HepG2 (cell line): Measurements from ENCODE around the gene ZNF490. TPM values are rescaled to one million over a fixed set of nuclear protein-coding genes. Genes with fewer than 3 reads are reported as not detected.

ENCODE experiments used
- ATAC-seq: fragments of 200-7000 bp; cut with Tn5 transposase; 3 replicates; pipeline ENCODE4 v1.9.1; 2020; ENCODE audit warnings: mild to moderate bottlenecking, moderate library complexity
- BruUV-seq: library from RNA; stranded (reverse); fragments of 400-500 nt; replicated peaks from 2 replicates; lab custom pipeline; 2021; lab: Mats Ljungman, UMichigan
- CTCF ChIA-PET: fragments of 300-600 bp; formaldehyde crosslinking; extraction: SDS; loops from one replicate; lab custom pipeline; 2021; ENCODE audit warnings: low total read pairs, inconsistent platforms, low intra/inter-chr PET ratio; lab: Yijun Ruan, JAX
- POLR2A ChIA-PET: fragments of 350-600 bp; sonication (Branson Sonifier 250); formaldehyde crosslinking; loops from one replicate; lab custom pipeline; 2020; ENCODE audit warnings: antibody characterized with exemption, inconsistent platforms; lab: Yijun Ruan, JAX
- DNase-seq: peaks from one replicate; pipeline ENCODE4 v3.0.0-alpha.2; 2015; ENCODE audit warnings: low spot score
- FAIRE-seq: peaks from 3 replicates; lab custom pipeline; 2011; peaks lifted over from hg19 to GRCh38; lab: Jason Lieb, UNC
- H2AFZ ChIP-seq: one replicate; pipeline ENCODE4 v1.6.1; 2011; ENCODE audit warnings: low read length, inconsistent platforms
- H3K27ac ChIP-seq: fragments of 300-600 bp; 3 replicates; pipeline ENCODE4 v1.8.0; 2011; ENCODE audit warnings: mixed run types, mild to moderate bottlenecking, mixed read lengths, low read length, inconsistent platforms; ENCODE audit not compliant: insufficient read depth; ENCODE audit errors: extremely low read length
- H3K27me3 ChIP-seq, 2 experiments: fragments of 200-600 bp in 1 of 2; 2 replicates in 1 of 2; 3 replicates in 1 of 2; pipeline versions ENCODE4 v1.6.0 to v1.8.0; 2011; ENCODE audit warnings: low read length in 2 of 2, mild to moderate bottlenecking in 2 of 2, moderate library complexity in 2 of 2, inconsistent platforms in 1 of 2; ENCODE audit not compliant: insufficient read depth in 2 of 2, control insufficient read depth in 1 of 2
- H3K36me3 ChIP-seq, 2 experiments: fragments of 200-600 bp in 1 of 2; replicated peaks in 1 of 2; 2 replicates in 1 of 2; 3 replicates in 1 of 2; pipeline versions ENCODE4 v1.5.1 to v1.8.0; 2011; ENCODE audit warnings: low read length in 2 of 2, inconsistent platforms in 1 of 2; ENCODE audit not compliant: insufficient read depth in 2 of 2, control insufficient read depth in 1 of 2
- H3K4me1 ChIP-seq: 2 replicates; pipeline ENCODE4 v1.5.1; 2012; ENCODE audit warnings: low read length, inconsistent platforms; ENCODE audit not compliant: insufficient read depth
- H3K4me2 ChIP-seq: 2 replicates; pipeline ENCODE4 v1.6.0; 2011; ENCODE audit warnings: low read depth, low read length, inconsistent platforms
- H3K4me3 ChIP-seq, 3 experiments: fragments of 200-600 bp in 1 of 3; sonication (generic), shearing (Covaris generic) in 1 of 3; replicated peaks in 1 of 3; 2 replicates each; pipeline ENCODE4 v1.5.1; 2011 to 2016; ENCODE audit warnings: low read length in 3 of 3, inconsistent platforms in 2 of 3, low read depth in 2 of 3, mild to moderate bottlenecking in 2 of 3, control low read depth in 1 of 3, mixed read lengths in 1 of 3; ENCODE audit not compliant: insufficient read depth in 1 of 3
- H3K79me2 ChIP-seq: one replicate; pipeline ENCODE4 v1.6.1; 2011; ENCODE audit warnings: low read length, inconsistent platforms; ENCODE audit not compliant: insufficient read depth
- H3K9ac ChIP-seq: 2 replicates; pipeline ENCODE4 v1.6.0; 2011; ENCODE audit warnings: mild to moderate bottlenecking, low read depth, low read length, inconsistent platforms; ENCODE audit not compliant: insufficient read depth
- H3K9me3 ChIP-seq: 2 replicates; pipeline ENCODE4 v1.5.1; 2012; ENCODE audit warnings: mild to moderate bottlenecking, low read length
- H4K20me1 ChIP-seq: 2 replicates; pipeline ENCODE4 v1.6.0; 2011; ENCODE audit warnings: inconsistent platforms, mild to moderate bottlenecking, low read length, moderate library complexity; ENCODE audit not compliant: insufficient read depth
- EHMT2 ChIP-seq: fragments of 200-600 bp; sonication (generic); IDR thresholded peaks from 2 replicates; pipeline ENCODE4 v1.7.0; 2017; ENCODE audit warnings: antibody characterized with exemption, low read depth, low read length, borderline replicate concordance
- FOXM1 ChIP-seq: sonication (generic); formaldehyde crosslinking; IDR thresholded peaks from 2 replicates; pipeline ENCODE4 v1.5.0; 2020; ENCODE audit warnings: missing genetic modification reagents
- KLF16 ChIP-seq, 2 experiments: sonication (generic) in 1 of 2; formaldehyde crosslinking in 1 of 2; IDR thresholded peaks; 2 replicates each; pipeline versions ENCODE4 v1.6.1 to v1.8.0; 2016 to 2023; ENCODE audit warnings: missing genetic modification reagents in 2 of 2, missing compliant biosample characterization in 1 of 2
- PRMT3 ChIP-seq: sonication (generic); formaldehyde crosslinking; IDR thresholded peaks from 2 replicates; pipeline ENCODE4 v1.8.1; 2022; ENCODE audit warnings: low read depth, mild to moderate bottlenecking, moderate library complexity, missing genetic modification reagents, borderline replicate concordance
- TCF12 ChIP-seq, 2 experiments: fragments of 450-650 bp in 1 of 2; sonication (generic) in 1 of 2; formaldehyde crosslinking in 1 of 2; IDR thresholded peaks; 2 replicates each; pipeline versions ENCODE4 v1.6.1 to v1.8.0; 2017 to 2022; ENCODE audit warnings: antibody characterized with exemption in 1 of 2, mild to moderate bottlenecking in 1 of 2, missing genetic modification reagents in 1 of 2, moderate library complexity in 1 of 2
- ZNF577 ChIP-seq: sonication (generic); formaldehyde crosslinking; IDR thresholded peaks from 2 replicates; pipeline ENCODE4 v1.4.0; 2020; ENCODE audit warnings: mild to moderate bottlenecking, low read depth, missing genetic modification reagents, borderline replicate concordance
- ZNF761 ChIP-seq: sonication (generic); formaldehyde crosslinking; conservative IDR thresholded peaks from 2 replicates; pipeline ENCODE4 v1.4.0; 2020; ENCODE audit warnings: mild to moderate bottlenecking, missing genetic modification reagents
- WGBS: methylation state at CpG from one replicate; pipeline ENCODE4 v1.1.6; 2017; ENCODE audit warnings: low lambda C conversion rate; 5-methylcytosine and 5-hydroxymethylcytosine counted together
- in situ Hi-C: cut with HindIII; loops from 2 replicates; pipeline ENCODE4 v1.10.0; 2017; ENCODE audit warnings: low pct_unique_long_range_greater_than_20kb; ENCODE audit not compliant: extremely low pct_ligation_motif_present
- intact Hi-C: fragments of 100-400 bp; cut with micrococcal nuclease; formaldehyde crosslinking; loops from one replicate; pipeline ENCODE4 v1.10.0; 2022; ENCODE audit not compliant: unreplicated experiment
- polyA plus RNA-seq, 8 experiments: library from polyadenylated mRNA; depleted of rRNA in 3 of 8; stranded (reverse) in 7 of 8; unstranded in 1 of 8; fragments of >200 nt; fragmentation: Illumina TruSeq in 4 of 8; extraction: Trizol in 4 of 8; gene quantifications; 2 replicates each; pipeline versions ENCODE4 v1.2.1 to v1.2.3, GENCODE V29; 2011 to 2016; ENCODE audit warnings: low read depth in 4 of 8, missing spikeins in 1 of 8, mixed read lengths in 1 of 8; ENCODE audit not compliant: insufficient read depth in 1 of 8
- total RNA-seq, 5 experiments: library from RNA; depleted of rRNA; stranded (reverse); fragments of >200 nt; fragmentation: Illumina TruSeq; extraction: Trizol; gene quantifications; 2 replicates each; pipeline ENCODE4 v1.2.3, GENCODE V29; 2016; ENCODE audit warnings: low read depth in 1 of 5
- TF ChIP-seq, protein P1 (sequence below): sonication (generic); formaldehyde crosslinking; IDR thresholded peaks from 2 replicates; pipeline ENCODE4 v1.4.0; 2020; ENCODE audit warnings: missing genetic modification reagents
- TF ChIP-seq, protein P2 (sequence below): sonication (generic); formaldehyde crosslinking; IDR thresholded peaks from 2 replicates; pipeline ENCODE4 v1.8.1; 2023; ENCODE audit warnings: mild to moderate bottlenecking, missing genetic modification reagents

Gene ZNF490
- total and polyA plus RNA-seq, 2 of the 13 experiments (the other 11 are each of a cell fraction or from before 2014, with no cell fraction given) = 1.3 to 2.9 TPM

DNA sequence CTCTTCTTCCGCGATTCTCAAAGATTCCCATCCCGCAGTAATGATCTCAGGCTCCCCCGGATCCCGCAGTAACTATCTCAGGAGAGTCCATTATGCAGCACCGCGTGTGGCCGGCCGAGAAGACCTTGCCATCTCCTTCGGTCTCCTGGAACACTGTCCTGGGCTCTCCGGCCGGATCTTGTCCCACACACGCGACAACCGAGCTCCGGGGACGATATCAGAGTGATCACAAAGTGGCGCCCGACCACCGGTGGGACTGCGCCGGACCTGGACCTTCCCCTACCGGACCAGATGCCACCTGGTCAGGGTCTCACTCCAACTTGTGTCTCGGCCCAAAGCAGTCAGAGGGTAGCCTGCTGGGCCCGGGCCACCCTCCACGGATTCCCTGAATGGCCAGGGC, 31.9 kb upstream of the ZNF490 start:
- FAIRE-seq = no peak
- WGBS = 81% methylated on average over 11 of the region's 26 CpGs

More for the DNA sequence above, 31.9 kb upstream of the ZNF490 start:
- no peak overlapping the region for H3K4me2 ChIP-seq
- no peaks in the 10 kb centered on the region for H3K79me2 ChIP-seq
- ChIA-PET POLR2A (no interaction called here), CTCF (no interaction called here)
- H3K9me3 ChIP-seq = no peaks in the 10 kb centered on the region
- ATAC-seq (no peak), DNase-seq (no peak)
- no peaks in the 10 kb centered on the region for H3K27me3 ChIP-seq
- H3K27ac ChIP-seq = no peak overlapping the region
- peaks cover 11% of the 10 kb centered on the region; the same call in 1 of the 2 replicates for H3K4me1 ChIP-seq
- H3K36me3 ChIP-seq = no peaks in the 10 kb centered on the region
- in situ Hi-C loops = no loop called here
- intact Hi-C loops = no loop called here
- H3K9ac ChIP-seq = no peak overlapping the region
- BruUV-seq = no TSS peak
- H2AFZ ChIP-seq = no peak overlapping the region
- H3K4me3 ChIP-seq = no peak overlapping the region
- TF ChIP-seq, protein P1, sequence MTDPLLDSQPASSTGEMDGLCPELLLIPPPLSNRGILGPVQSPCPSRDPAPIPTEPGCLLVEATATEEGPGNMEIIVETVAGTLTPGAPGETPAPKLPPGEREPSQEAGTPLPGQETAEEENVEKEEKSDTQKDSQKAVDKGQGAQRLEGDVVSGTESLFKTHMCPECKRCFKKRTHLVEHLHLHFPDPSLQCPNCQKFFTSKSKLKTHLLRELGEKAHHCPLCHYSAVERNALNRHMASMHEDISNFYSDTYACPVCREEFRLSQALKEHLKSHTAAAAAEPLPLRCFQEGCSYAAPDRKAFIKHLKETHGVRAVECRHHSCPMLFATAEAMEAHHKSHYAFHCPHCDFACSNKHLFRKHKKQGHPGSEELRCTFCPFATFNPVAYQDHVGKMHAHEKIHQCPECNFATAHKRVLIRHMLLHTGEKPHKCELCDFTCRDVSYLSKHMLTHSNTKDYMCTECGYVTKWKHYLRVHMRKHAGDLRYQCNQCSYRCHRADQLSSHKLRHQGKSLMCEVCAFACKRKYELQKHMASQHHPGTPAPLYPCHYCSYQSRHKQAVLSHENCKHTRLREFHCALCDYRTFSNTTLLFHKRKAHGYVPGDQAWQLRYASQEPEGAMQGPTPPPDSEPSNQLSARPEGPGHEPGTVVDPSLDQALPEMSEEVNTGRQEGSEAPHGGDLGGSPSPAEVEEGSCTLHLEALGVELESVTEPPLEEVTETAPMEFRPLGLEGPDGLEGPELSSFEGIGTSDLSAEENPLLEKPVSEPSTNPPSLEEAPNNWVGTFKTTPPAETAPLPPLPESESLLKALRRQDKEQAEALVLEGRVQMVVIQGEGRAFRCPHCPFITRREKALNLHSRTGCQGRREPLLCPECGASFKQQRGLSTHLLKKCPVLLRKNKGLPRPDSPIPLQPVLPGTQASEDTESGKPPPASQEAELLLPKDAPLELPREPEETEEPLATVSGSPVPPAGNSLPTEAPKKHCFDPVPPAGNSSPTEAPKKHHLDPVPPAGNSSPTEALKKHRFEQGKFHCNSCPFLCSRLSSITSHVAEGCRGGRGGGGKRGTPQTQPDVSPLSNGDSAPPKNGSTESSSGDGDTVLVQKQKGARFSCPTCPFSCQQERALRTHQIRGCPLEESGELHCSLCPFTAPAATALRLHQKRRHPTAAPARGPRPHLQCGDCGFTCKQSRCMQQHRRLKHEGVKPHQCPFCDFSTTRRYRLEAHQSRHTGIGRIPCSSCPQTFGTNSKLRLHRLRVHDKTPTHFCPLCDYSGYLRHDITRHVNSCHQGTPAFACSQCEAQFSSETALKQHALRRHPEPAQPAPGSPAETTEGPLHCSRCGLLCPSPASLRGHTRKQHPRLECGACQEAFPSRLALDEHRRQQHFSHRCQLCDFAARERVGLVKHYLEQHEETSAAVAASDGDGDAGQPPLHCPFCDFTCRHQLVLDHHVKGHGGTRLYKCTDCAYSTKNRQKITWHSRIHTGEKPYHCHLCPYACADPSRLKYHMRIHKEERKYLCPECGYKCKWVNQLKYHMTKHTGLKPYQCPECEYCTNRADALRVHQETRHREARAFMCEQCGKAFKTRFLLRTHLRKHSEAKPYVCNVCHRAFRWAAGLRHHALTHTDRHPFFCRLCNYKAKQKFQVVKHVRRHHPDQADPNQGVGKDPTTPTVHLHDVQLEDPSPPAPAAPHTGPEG = no peak
- TF ChIP-seq, protein P2, sequence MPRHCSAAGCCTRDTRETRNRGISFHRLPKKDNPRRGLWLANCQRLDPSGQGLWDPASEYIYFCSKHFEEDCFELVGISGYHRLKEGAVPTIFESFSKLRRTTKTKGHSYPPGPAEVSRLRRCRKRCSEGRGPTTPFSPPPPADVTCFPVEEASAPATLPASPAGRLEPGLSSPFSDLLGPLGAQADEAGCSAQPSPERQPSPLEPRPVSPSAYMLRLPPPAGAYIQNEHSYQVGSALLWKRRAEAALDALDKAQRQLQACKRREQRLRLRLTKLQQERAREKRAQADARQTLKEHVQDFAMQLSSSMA (CRISPR knock-in tag) = no peak
- TF ChIP-seq ZNF577 (CRISPR knock-in tag) (no peak), FOXM1 (CRISPR knock-in tag) (no peak), KLF16 (CRISPR knock-in tag; IDR thresholded peaks at IDR 0.05) (no peak), EHMT2 (no peak), TCF12 (IDR thresholded peaks at IDR 0.05) (no peak), TCF12 (CRISPR knock-in tag; IDR thresholded peaks at IDR 0.05) (no peak), PRMT3 (CRISPR knock-in tag) (no peak), ZNF761 (CRISPR knock-in tag) (no peak)
- TF ChIP-seq, all 625 proteins: peak for 0
- H4K20me1 ChIP-seq = no peaks in the 10 kb centered on the region
